Endothelial cell of umbilical vein (primary cell): ENCODE data around the gene ADGB. TPM values are rescaled to one million over a fixed set of nuclear protein-coding genes. Genes with fewer than 3 reads are reported as not detected.

Source experiments
- BruUV-seq: library from RNA; stranded (reverse); fragments of 400-500 nt; replicated peaks from 2 replicates; lab custom pipeline; 2021; lab: Mats Ljungman, UMichigan
- CTCF ChIA-PET: fragments of 300-600, 350-600 bp; sonication (Branson Sonifier 250); formaldehyde crosslinking; loops from one replicate; lab custom pipeline; 2021; ENCODE audit warnings: antibody characterized with exemption, inconsistent platforms; lab: Charles Lee
- POLR2A ChIA-PET: fragments of 300-600, 350-600 bp; sonication (Branson Sonifier 250); formaldehyde crosslinking; loops from one replicate; lab custom pipeline; 2021; ENCODE audit warnings: antibody characterized with exemption, inconsistent platforms; lab: Charles Lee
- DNase-seq: peaks from one replicate; pipeline ENCODE4 v3.0.0-alpha.2; 2011; ENCODE audit warnings: low read depth, low spot score
- FAIRE-seq: peaks from 2 replicates; lab custom pipeline; 2011; peaks lifted over from hg19 to GRCh38; lab: Jason Lieb, UNC
- H2AFZ ChIP-seq: 2 replicates; pipeline ENCODE4 v1.6.0; 2012; ENCODE audit warnings: low read depth, low read length, control low read depth, inconsistent platforms
- H3K27ac ChIP-seq: 2 replicates; pipeline ENCODE4 v1.5.1; 2011; ENCODE audit warnings: low read depth, mild to moderate bottlenecking, control low read depth, low read length, moderate library complexity; ENCODE audit not compliant: insufficient read depth
- H3K27me3 ChIP-seq, 2 experiments: 2 replicates each; pipeline versions ENCODE4 v1.6.0 to v1.6.1; 2011; ENCODE audit warnings: low read length in 2 of 2, mixed read lengths in 1 of 2; ENCODE audit not compliant: control insufficient read depth in 2 of 2, insufficient read depth in 2 of 2
- H3K36me3 ChIP-seq, 2 experiments: 2 replicates in 1 of 2; 3 replicates in 1 of 2; pipeline ENCODE4 v1.5.1; 2011; ENCODE audit warnings: low read length in 2 of 2, mild to moderate bottlenecking in 1 of 2, moderate library complexity in 1 of 2; ENCODE audit not compliant: control insufficient read depth in 2 of 2, insufficient read depth in 2 of 2; ENCODE audit errors: extremely low read depth in 1 of 2
- H3K4me1 ChIP-seq: 3 replicates; pipeline ENCODE4 v1.5.1; 2011; ENCODE audit warnings: mild to moderate bottlenecking, low read length; ENCODE audit not compliant: control insufficient read depth, insufficient read depth; ENCODE audit errors: extremely low read depth
- H3K4me2 ChIP-seq: 2 replicates; pipeline ENCODE4 v1.6.1; 2011; ENCODE audit warnings: low read length, control low read depth, mixed read lengths; ENCODE audit not compliant: insufficient read depth
- H3K4me3 ChIP-seq, 3 experiments: fragments of 200-600 bp in 1 of 3; sonication (generic), shearing (Covaris generic) in 1 of 3; replicated peaks in 1 of 3; 2 replicates each; pipeline ENCODE4 v1.5.1; 2011 to 2016; ENCODE audit warnings: control low read depth in 3 of 3, low read length in 3 of 3, mild to moderate bottlenecking in 2 of 3, inconsistent platforms in 1 of 3, low read depth in 1 of 3, moderate library complexity in 1 of 3; ENCODE audit not compliant: insufficient read depth in 1 of 3
- H3K79me2 ChIP-seq: 2 replicates; pipeline ENCODE4 v1.6.0; 2012; ENCODE audit warnings: low read length, inconsistent platforms; ENCODE audit not compliant: control insufficient read depth, insufficient read depth
- H3K9ac ChIP-seq: replicated peaks from 2 replicates; pipeline ENCODE3; 2011; ENCODE audit warnings: low read length, control low read depth; ENCODE audit not compliant: insufficient read depth; ENCODE audit errors: extremely low read depth
- H3K9me1 ChIP-seq: replicated peaks from 3 replicates; pipeline ENCODE4 v1.6.0; 2011; ENCODE audit warnings: mild to moderate bottlenecking, low read length; ENCODE audit not compliant: control insufficient read depth, insufficient read depth; ENCODE audit errors: extremely low read depth
- H3K9me3 ChIP-seq: replicated peaks from 2 replicates; pipeline ENCODE4 v1.5.1; 2012; ENCODE audit warnings: low read length, inconsistent platforms; ENCODE audit not compliant: control insufficient read depth, insufficient read depth
- H4K20me1 ChIP-seq: replicated peaks from 2 replicates; pipeline ENCODE3; 2011; ENCODE audit warnings: mild to moderate bottlenecking, low read length; ENCODE audit not compliant: control insufficient read depth, insufficient read depth; ENCODE audit errors: extremely low read depth
- CTCF ChIP-seq, 2 donors: IDR thresholded peaks; 1 replicate in 1 of 2; 2 replicates in 1 of 2; pipeline ENCODE4 v1.5.1; 2011; ENCODE audit warnings: low read length in 2 of 2, mild to moderate bottlenecking in 2 of 2, moderate library complexity in 2 of 2, control low read depth in 1 of 2, inconsistent platforms in 1 of 2, low read depth in 1 of 2; ENCODE audit not compliant: insufficient read depth in 1 of 2; ENCODE audit errors: extremely low read depth in 1 of 2
- EZH2 ChIP-seq: IDR thresholded peaks from 2 replicates; pipeline ENCODE4 v1.6.1; 2012; ENCODE audit warnings: borderline replicate concordance, low read depth, mild to moderate bottlenecking, moderate library complexity, low read length, inconsistent platforms; ENCODE audit not compliant: severe bottlenecking
- FOS ChIP-seq: IDR thresholded peaks from 2 replicates; pipeline ENCODE4 v1.6.1; 2011; ENCODE audit warnings: mild to moderate bottlenecking, low read length, moderate library complexity, borderline replicate concordance; ENCODE audit not compliant: insufficient read depth
- GATA2 ChIP-seq: IDR thresholded peaks from 2 replicates; pipeline ENCODE4 v1.7.0; 2011; ENCODE audit warnings: low read depth, mild to moderate bottlenecking, moderate library complexity, mixed read lengths, low read length; ENCODE audit not compliant: insufficient read length, insufficient read depth
- JUN ChIP-seq: IDR thresholded peaks from 2 replicates; pipeline ENCODE4 v1.6.1; 2011; ENCODE audit warnings: borderline replicate concordance, low read depth; ENCODE audit not compliant: insufficient read length, insufficient read depth
- MAX ChIP-seq: IDR thresholded peaks from 2 replicates; pipeline ENCODE4 v1.6.1; 2011; ENCODE audit not compliant: insufficient read depth, insufficient read length
- MYC ChIP-seq: IDR thresholded peaks from one replicate; pipeline ENCODE4 v1.6.1; 2011; ENCODE audit warnings: mild to moderate bottlenecking, low read depth, low read length
- POLR2A ChIP-seq: IDR thresholded peaks from 2 replicates; pipeline ENCODE4 v1.6.1; 2012; ENCODE audit warnings: low read depth, mild to moderate bottlenecking, control low read depth, low read length
- POLR2AphosphoS5 ChIP-seq: IDR thresholded peaks from 2 replicates; pipeline ENCODE4 v1.6.1; 2012; ENCODE audit warnings: low read depth, mild to moderate bottlenecking, control low read depth, low read length, moderate library complexity; ENCODE audit not compliant: insufficient read depth
- dilution Hi-C: fragments of 300-500 bp; cut with MboI; formaldehyde crosslinking; loops from one replicate; pipeline ENCODE4 v1.15.0; 2019; ENCODE audit warnings: low sequenced_read_pairs; ENCODE audit not compliant: extremely low pct_ligation_motif_present
- intact Hi-C: fragments of 100-400 bp; cut with micrococcal nuclease; formaldehyde crosslinking; loops from one replicate; pipeline ENCODE4 v1.10.0; 2022
- polyA plus RNA-seq, 4 experiments: library from polyadenylated mRNA; depleted of rRNA in 3 of 4; stranded (reverse) in 3 of 4; unstranded in 1 of 4; fragments of >200 nt; gene quantifications; 2 replicates each; pipeline versions ENCODE4 v1.2.1 to v1.2.3, GENCODE V29; 2011 to 2012; ENCODE audit warnings: missing spikeins in 1 of 4
- total RNA-seq: library from RNA; stranded (reverse); gene quantifications from 2 replicates; pipeline ENCODE4 v1.2.3, GENCODE V29; 2021

Gene ADGB
- total and polyA plus RNA-seq, 2 donors (not counting 3 experiments of a cell fraction or from before 2014, with no cell fraction given): not detected

GRCh38 chr6:146594495-146594894 lies 4.3 kb upstream of the ADGB start:
- H3K79me2 ChIP-seq: no peaks in the 10 kb centered on the region
- H3K9me3 ChIP-seq: no peaks in the 10 kb centered on the region
- no peak overlapping the region for H3K4me2 ChIP-seq
- no peaks in the 10 kb centered on the region for H4K20me1 ChIP-seq
- FAIRE-seq (no peak), DNase-seq (no peak)
- ChIA-PET POLR2A (no interaction called here), CTCF (interaction anchor here (0.7 to 0.8 kb wide), 2 partner anchors 8 to 58 kb away, joined by 3 read pairs; no protein-coding TSS in a partner anchor)
- no TSS peak for BruUV-seq
- no peak overlapping the region for H2AFZ ChIP-seq
- intact Hi-C loops (no loop called here), dilution Hi-C loops (no loop called here)
- H3K36me3 ChIP-seq: no peaks in the 10 kb centered on the region
- H3K27ac ChIP-seq: no peak overlapping the region
- H3K4me3 ChIP-seq: no peak overlapping the region
- H3K9ac ChIP-seq: no peak overlapping the region
- H3K4me1 ChIP-seq: no peaks in the 10 kb centered on the region
- no peaks in the 10 kb centered on the region for H3K9me1 ChIP-seq
- H3K27me3 ChIP-seq: peaks cover 2 to 4% of the 10 kb centered on the region in 2 experiments
- TF ChIP-seq POLR2A (no peak), MYC (no peak), GATA2 (no peak), MAX (no peak), EZH2 (no peak), POLR2AphosphoS5 (no peak)

GRCh38 chr6:146595972-146596731 lies 2.6 kb upstream of the ADGB start:
- POLR2A ChIA-PET: no interaction called here

More at GRCh38 chr6:146595972-146596731, 2.6 kb upstream of the ADGB start:
- Histone ChIP-seq H2AFZ (no peak overlapping the region), H3K4me3 (no peak overlapping the region), H4K20me1 (no peaks in the 10 kb centered on the region), H3K4me1 (no peaks in the 10 kb centered on the region), H3K79me2 (no peaks in the 10 kb centered on the region), H3K9me1 (no peaks in the 10 kb centered on the region), H3K36me3 (no peaks in the 10 kb centered on the region), H3K9me3 (no peaks in the 10 kb centered on the region), H3K9ac (no peak overlapping the region), H3K27ac (no peak overlapping the region), H3K27me3 (peaks cover 2 to 4% of the 10 kb centered on the region in 2 experiments), H3K4me2 (no peak overlapping the region)
- CTCF ChIA-PET: interaction anchor here (0.9 kb wide), 1 partner anchor 10 kb away, joined by 3 read pairs; no protein-coding TSS in a partner anchor
- dilution Hi-C loops (no loop called here), intact Hi-C loops (no loop called here)
- no TSS peak for BruUV-seq
- DNase-seq: no peak
- TF ChIP-seq MAX (no peak), GATA2 (no peak), EZH2 (no peak), CTCF (IDR thresholded peaks at IDR 0.05; ENCODE audit: extremely low read depth in 1 of 2, insufficient read depth in 1 of 2, low read depth in 1 of 2, low read length in 2 of 2) (no peak), POLR2A (no peak), FOS (no peak), POLR2AphosphoS5 (no peak), MYC (no peak), JUN (no peak)
- no peak for FAIRE-seq
